HG03565 (cell line): ENCODE data around the gene CFD.

Experiments used
- ATAC-seq: cut with Tn5 transposase; IDR thresholded peaks from one replicate; pipeline ENCODE4 v1.9.1; 2021; ENCODE audit warnings: mild to moderate bottlenecking, moderate library complexity; ENCODE audit not compliant: unreplicated experiment

The CFD gene

DNA sequence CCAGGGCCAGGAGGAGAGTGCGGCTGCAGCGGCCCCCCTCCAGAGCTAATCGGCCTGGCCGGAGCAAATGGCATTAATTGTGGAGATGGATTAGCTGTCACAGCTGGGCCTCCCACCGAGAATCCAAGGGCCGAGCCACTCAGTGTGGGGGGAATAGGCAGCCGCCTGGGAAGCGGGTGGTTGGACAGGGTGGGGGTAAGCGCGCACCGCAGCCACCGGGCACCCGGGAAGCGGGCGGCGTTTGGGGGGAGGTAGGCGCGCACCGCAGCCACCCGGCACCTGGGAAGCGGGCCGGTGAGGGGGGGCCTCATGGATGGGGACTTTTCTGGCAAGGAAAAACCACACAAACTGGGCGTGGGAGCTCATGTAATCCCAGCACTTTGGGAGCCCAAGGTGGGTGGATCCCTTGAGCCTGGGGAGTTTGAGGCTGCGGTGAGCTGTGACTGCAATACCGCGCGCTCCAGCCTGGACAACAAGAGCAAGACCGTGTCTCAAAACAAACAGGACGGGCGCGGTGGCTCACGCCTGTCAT is 43.9 kb downstream of the CFD start:
- no peak for ATAC-seq

DNA sequence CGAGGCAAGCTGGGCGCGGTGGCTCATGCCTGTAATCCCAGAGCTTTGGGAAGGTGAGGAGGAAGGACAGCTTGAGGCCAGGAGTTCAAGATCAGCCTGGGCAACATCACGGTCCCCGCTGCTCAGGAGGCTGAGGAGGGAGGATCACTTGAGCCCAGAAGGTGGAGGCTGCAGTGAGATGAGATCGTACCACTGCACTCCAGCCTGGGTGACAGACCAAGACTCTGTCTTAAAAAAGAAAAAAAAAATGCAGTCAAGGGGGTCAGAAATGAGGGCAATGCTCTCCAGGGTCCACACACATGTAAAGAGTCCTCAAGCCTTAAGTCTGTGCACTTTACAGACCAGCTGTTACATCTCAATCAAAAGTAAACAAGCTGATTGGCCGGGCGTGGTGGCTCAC is 45.1 kb downstream of the CFD start:
- no peak for ATAC-seq

DNA sequence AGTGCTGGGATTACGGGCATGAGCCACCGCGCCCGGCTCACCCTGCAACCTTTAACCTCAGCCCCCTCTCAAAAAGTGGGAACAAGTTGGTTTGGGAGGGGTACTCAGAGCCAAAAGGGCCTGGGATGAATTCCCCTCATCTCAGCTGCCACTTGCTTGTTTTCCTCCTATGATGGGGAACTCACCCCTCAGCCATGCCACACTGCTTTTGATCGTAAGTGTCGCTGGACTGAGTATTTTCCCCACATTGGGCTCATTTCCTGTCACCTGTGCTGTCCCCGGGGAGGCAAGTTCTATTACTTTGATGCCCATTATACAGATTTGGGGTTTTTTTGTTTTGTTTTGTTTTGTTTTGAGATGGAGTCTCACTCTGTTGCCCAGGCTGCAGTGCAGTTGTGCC is 47.0 kb downstream of the CFD start:
- no peak for ATAC-seq

DNA sequence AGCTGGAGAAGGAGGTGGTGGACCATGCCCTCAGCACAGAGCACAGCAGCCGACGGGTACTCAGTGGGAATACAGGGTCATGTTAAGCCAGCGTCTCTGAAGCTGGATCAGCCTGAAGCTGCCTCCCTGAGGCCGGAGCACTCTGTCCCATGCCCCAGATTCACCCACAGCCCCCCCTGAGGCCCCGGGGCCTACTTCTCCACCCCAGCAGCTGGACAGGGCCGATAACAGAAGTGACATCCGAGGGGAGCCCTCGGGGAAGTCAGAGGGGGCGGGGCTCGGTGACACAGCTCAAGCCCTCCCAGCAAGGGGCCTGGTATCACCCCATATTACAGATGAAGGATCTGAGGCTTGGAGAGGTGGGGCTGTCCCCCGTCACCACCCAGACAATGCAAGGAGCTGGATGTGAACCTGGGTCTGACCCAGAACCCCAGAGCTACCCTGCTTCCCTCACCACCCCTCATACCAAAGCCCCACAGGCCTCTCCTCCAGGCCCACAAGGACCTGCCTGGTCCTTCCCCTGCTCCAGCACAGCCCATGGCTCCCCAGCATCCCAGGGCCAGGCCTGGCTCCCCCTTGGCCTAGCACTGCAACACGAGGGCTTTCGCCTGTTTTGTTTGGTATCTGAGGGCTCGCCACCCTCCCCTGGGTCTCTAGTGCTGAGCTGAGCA is 47.9 kb downstream of the CFD start:
- no peak for ATAC-seq

DNA sequence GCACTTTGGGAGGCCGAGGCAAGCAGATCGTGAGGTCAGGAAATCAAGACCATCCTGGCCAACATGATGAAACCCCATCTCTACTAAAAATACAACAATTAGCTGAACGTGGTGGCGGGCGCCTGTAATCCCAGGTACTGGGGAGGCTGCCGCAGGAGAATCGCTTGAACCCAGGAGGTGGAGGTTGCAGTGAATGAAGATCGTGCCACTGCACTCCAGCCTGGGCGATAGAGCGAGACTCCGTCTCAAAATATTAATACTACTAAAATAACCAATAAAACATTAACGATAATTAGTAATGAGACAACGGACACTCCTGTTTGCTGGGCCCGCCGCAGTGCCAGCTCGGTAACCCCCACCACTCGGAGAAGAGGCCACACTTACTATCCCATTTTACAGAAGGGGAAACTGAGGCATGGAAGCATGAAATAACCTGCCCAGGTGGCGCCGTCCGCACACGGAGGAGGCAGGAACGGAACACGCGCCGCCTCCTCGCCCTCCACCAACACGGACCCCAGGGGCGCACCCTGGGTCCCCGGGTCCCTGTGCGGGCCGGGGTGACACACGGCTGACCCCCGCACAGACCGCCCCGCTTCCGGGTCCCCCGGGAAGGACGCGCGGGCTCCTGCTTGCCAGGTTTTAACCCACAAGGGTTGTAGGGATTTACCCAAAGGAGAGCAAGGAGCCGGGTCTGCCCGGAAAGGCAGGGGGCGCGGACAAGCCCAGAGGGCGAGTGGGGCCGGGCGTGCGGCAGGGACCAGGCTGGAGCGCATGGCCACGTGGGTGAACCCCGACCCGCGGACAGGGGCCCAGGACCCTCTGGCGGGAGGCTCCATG is 52.0 kb downstream of the CFD start:
- ATAC-seq: no peak

DNA sequence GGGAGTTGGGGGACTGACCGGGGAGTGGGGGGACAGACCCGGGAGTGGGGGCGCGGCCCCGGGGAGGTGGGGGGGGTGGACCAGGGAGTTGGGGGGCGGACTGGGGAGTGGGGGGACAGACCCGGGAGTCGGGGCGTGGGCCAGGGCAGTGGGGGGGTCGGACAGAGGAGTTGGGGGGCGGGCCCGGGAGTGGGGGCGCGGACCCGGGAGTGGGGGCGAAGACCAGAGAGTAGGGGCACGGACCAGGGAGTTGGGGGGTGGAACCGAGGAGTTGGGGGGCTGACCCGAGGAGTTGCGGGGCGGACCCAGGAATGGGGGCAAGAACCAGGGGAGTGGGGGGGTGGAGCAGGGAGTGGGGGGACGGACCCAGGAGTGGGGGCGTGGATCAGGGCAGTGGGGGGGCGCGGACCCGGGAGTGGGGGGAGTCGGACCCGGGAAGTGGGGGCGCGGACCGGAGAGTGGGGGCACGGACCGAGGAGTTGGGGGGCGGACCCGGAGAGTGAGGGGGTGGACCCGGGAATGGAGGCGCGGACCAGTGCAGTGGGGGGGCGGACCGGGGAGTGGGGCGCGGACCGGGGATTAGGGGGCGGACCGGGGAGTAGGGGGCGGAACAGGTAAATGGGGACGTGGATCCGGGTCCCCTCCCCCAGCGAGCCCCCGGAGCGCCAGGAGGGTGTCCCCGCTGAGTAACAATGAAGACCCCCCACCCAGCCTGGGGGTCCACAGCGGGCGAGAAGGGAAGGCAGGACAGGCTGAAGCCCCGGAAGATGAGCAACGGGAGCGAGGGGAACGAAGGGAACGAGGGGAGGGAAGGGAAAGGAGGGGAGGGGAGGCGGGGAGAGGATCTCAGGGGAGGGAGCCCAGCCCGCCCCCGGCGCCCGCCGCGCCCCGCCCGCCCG is 53.0 kb downstream of the CFD start:
- no peak for ATAC-seq
